Bronchial epithelial cell (primary cell): ENCODE measurements around the gene FLNC. TPM values are rescaled to one million over a fixed set of nuclear protein-coding genes. Genes with fewer than 3 reads are reported as not detected.

Source experiments
- DNase-seq: peaks from one replicate; pipeline ENCODE4 v3.0.0-alpha.2; 2010; ENCODE audit warnings: low read depth
- FAIRE-seq: peaks from 2 replicates; lab custom pipeline; 2011; peaks lifted over from hg19 to GRCh38; lab: Jason Lieb, UNC
- H3K27me3 ChIP-seq: 2 replicates; pipeline ENCODE4 v1.5.1; 2011; ENCODE audit warnings: low read length; ENCODE audit not compliant: control insufficient read depth, insufficient read depth
- H3K36me3 ChIP-seq: 2 replicates; pipeline ENCODE4 v1.5.1; 2011; ENCODE audit warnings: low read length; ENCODE audit not compliant: control insufficient read depth, insufficient read depth
- H3K4me3 ChIP-seq: 2 replicates; pipeline ENCODE4 v1.5.1; 2011; ENCODE audit warnings: mild to moderate bottlenecking, low read depth, low read length, control low read depth
- CTCF ChIP-seq: IDR thresholded peaks from 2 replicates; pipeline ENCODE4 v1.5.1; 2011; ENCODE audit warnings: mild to moderate bottlenecking, moderate library complexity, low read length, control low read depth, inconsistent platforms; ENCODE audit not compliant: insufficient read depth, severe bottlenecking
- total RNA-seq: library from RNA; depleted of rRNA; stranded (reverse); fragments of >200 nt; gene quantifications from 2 replicates; pipeline ENCODE4 v1.2.1, GENCODE V29; 2014

The FLNC gene
- total RNA-seq, 1 donor from 2014 or later: 1.8 TPM

GRCh38 chr7:128853799-128854198, 23.6 kb downstream of the FLNC start:
- no peaks in the 10 kb centered on the region for H3K36me3 ChIP-seq
- FAIRE-seq: no peak
- TF ChIP-seq CTCF: no peak

GRCh38 chr7:128854396-128854795, 24.2 kb downstream of the FLNC start:
- TF ChIP-seq CTCF: no peak
- H3K36me3 ChIP-seq: no peaks in the 10 kb centered on the region

More at GRCh38 chr7:128853799-128854198, 23.6 kb downstream of the FLNC start:
- H3K27me3 ChIP-seq: no peaks in the 10 kb centered on the region
- no peak for DNase-seq
- no peak overlapping the region for H3K4me3 ChIP-seq

GRCh38 chr7:128855559-128855958, 25.4 kb downstream of the FLNC start:
- Histone ChIP-seq H3K27me3 (no peaks in the 10 kb centered on the region), H3K4me3 (no peak overlapping the region), H3K36me3 (no peaks in the 10 kb centered on the region)
- FAIRE-seq (no peak), DNase-seq (no peak)
- no peak for TF ChIP-seq CTCF

More at GRCh38 chr7:128854396-128854795, 24.2 kb downstream of the FLNC start:
- Histone ChIP-seq H3K27me3 (no peaks in the 10 kb centered on the region), H3K4me3 (no peak overlapping the region)
- no peak for DNase-seq
- no peak for FAIRE-seq

- DNase-seq (no peak), FAIRE-seq (no peak)
- no peak overlapping the region for H3K4me3 ChIP-seq
- TF ChIP-seq CTCF: no peak
- no peaks in the 10 kb centered on the region for H3K36me3 ChIP-seq
- no peaks in the 10 kb centered on the region for H3K27me3 ChIP-seq
These were observed 26.0 kb downstream of the FLNC start for GRCh38 chr7:128856001-128856718.

- DNase-seq (no peak), FAIRE-seq (no peak)
- Histone ChIP-seq H3K27me3 (no peaks in the 10 kb centered on the region), H3K4me3 (no peak overlapping the region), H3K36me3 (no peaks in the 10 kb centered on the region)
- no peak for TF ChIP-seq CTCF
These were observed 28.4 kb downstream of the FLNC start for GRCh38 chr7:128858380-128859231.
